ENCODE data around the gene NEFH. TPM values are rescaled to one million over a fixed set of nuclear protein-coding genes. Genes with fewer than 3 reads are reported as not detected.

Gene NEFH
- total and polyA plus RNA-seq, 2 donors (not counting 3 experiments of a cell fraction or from before 2014, with no cell fraction given) = 0.09 to 0.59 TPM

- Histone ChIP-seq H3K27ac (ENCODE audit: insufficient read depth, low read depth, low read length) (no peak overlapping the region), H2AFZ (ENCODE audit: low read depth, low read length) (no peak overlapping the region), H3K4me3 (replicated peaks in 1 of 3; ENCODE audit: insufficient read depth in 1 of 3, low read depth in 1 of 3, low read length in 3 of 3) (no peak overlapping the region), H3K9me3 (replicated peaks; ENCODE audit: control insufficient read depth, insufficient read depth, low read length) (no peaks in the 10 kb centered on the region), H3K79me2 (ENCODE audit: control insufficient read depth, insufficient read depth, low read length) (no peaks in the 10 kb centered on the region), H3K9me1 (replicated peaks; ENCODE audit: control insufficient read depth, extremely low read depth, insufficient read depth, low read length) (no peaks in the 10 kb centered on the region), H3K4me2 (ENCODE audit: insufficient read depth, low read length) (no peak overlapping the region), H4K20me1 (replicated peaks; ENCODE audit: control insufficient read depth, extremely low read depth, insufficient read depth, low read length) (no peaks in the 10 kb centered on the region), H3K9ac (replicated peaks; ENCODE audit: extremely low read depth, insufficient read depth, low read length) (no peak overlapping the region), H3K36me3 (ENCODE audit: control insufficient read depth in 2 of 2, extremely low read depth in 1 of 2, insufficient read depth in 2 of 2, low read length in 2 of 2) (no peaks in the 10 kb centered on the region), H3K27me3 (ENCODE audit: control insufficient read depth in 2 of 2, insufficient read depth in 2 of 2, low read length in 2 of 2) (peaks cover 41 to 42% of the 10 kb centered on the region in 2 experiments), H3K4me1 (ENCODE audit: control insufficient read depth, extremely low read depth, insufficient read depth, low read length) (peaks cover 5% of the 10 kb centered on the region)
- ChIA-PET CTCF (interaction anchor here (0.8 to 1.4 kb wide), 3 partner anchors 8 to 13 kb away, joined by 3 to 6 read pairs (median 4); no protein-coding TSS in a partner anchor), POLR2A (no interaction called here)
- no TSS peak for BruUV-seq (replicated peaks)
- DNase-seq (ENCODE audit: low read depth, low spot score) = no peak
- dilution Hi-C loops (cut with MboI; ENCODE audit: extremely low pct_ligation_motif_present, low sequenced_read_pairs) (no loop called here), intact Hi-C loops (cut with micrococcal nuclease) (no loop called here)
- TF ChIP-seq POLR2A (IDR thresholded peaks at IDR 0.05; ENCODE audit: low read depth, low read length) = no peak
- no peak for TF ChIP-seq POLR2AphosphoS5 (IDR thresholded peaks at IDR 0.05; ENCODE audit: insufficient read depth, low read depth, low read length)
- TF ChIP-seq MAX (IDR thresholded peaks at IDR 0.05; ENCODE audit: insufficient read depth, insufficient read length) = no peak
- no peak for TF ChIP-seq FOS (IDR thresholded peaks at IDR 0.05; ENCODE audit: borderline replicate concordance, insufficient read depth, low read length)
- no peak for TF ChIP-seq JUN (IDR thresholded peaks at IDR 0.05; ENCODE audit: borderline replicate concordance, insufficient read depth, insufficient read length, low read depth)
- TF ChIP-seq GATA2 (IDR thresholded peaks at IDR 0.05; ENCODE audit: insufficient read depth, insufficient read length, low read depth, low read length) = no peak
- no peak for TF ChIP-seq EZH2 (IDR thresholded peaks at IDR 0.05; ENCODE audit: borderline replicate concordance, low read depth, low read length, severe bottlenecking)
- TF ChIP-seq CTCF (IDR thresholded peaks at IDR 0.05; ENCODE audit: extremely low read depth in 1 of 2, insufficient read depth in 1 of 2, low read depth in 1 of 2, low read length in 2 of 2) = no peak
- no peak for TF ChIP-seq MYC (IDR thresholded peaks at IDR 0.05; ENCODE audit: low read depth, low read length)
- FAIRE-seq = no peak
Observed at GRCh38 chr22:29482253-29482652, 2.2 kb downstream of the NEFH start.
